Measurements from ENCODE around the gene DRC7.

Gene DRC7

GRCh38 chr16:57735755-57736418 lies 41.3 kb downstream of the DRC7 start, which contains the start of gene KATNB1:
KATNB1 (plus strand) TSS chr16:57735770; CDS start chr16:57737244, 1,474 bp downstream.
- TF ChIP-seq EZH2phosphoT487 (IDR thresholded peaks at IDR 0.05; ENCODE audit: borderline replicate concordance, low read length) (no peak), CTCF (IDR thresholded peaks at IDR 0.05; ENCODE audit: low read depth, low read length, poor library complexity, severe bottlenecking) (no peak)

GRCh38 chr16:57736419-57737351 lies 42.1 kb downstream of the DRC7 start:
- no peaks in the 10 kb centered on the region for H3K9me3 ChIP-seq (ENCODE audit: control insufficient read depth, insufficient read depth, low read length)
- no peaks in the 10 kb centered on the region for H3K27me3 ChIP-seq (ENCODE audit: control insufficient read depth, low read length)
- no peaks in the 10 kb centered on the region for H3F3A ChIP-seq (ENCODE audit: control insufficient read depth, insufficient read depth)
- no peaks in the 10 kb centered on the region for H3K9me2 ChIP-seq (replicated peaks; ENCODE audit: control insufficient read depth, low read length)
- no peaks in the 10 kb centered on the region for H4K20me1 ChIP-seq (ENCODE audit: control insufficient read depth, insufficient read depth, low read depth, low read length)
- peaks cover 30% of the 10 kb centered on the region for H3K36me3 ChIP-seq (ENCODE audit: control insufficient read depth, low read length)
- H3K4me3 ChIP-seq (ENCODE audit: low read length), result peak overlapping the region; percentile 98
- peaks cover 46% of the 10 kb centered on the region for H3K79me2 ChIP-seq (ENCODE audit: control insufficient read depth, low read length)
- H3K4me2 ChIP-seq (ENCODE audit: low read length), result peak overlapping the region; percentile 97
- no peak for TF ChIP-seq CTCF (IDR thresholded peaks at IDR 0.05; ENCODE audit: low read depth, low read length, poor library complexity, severe bottlenecking)
- no peak for TF ChIP-seq EZH2phosphoT487 (IDR thresholded peaks at IDR 0.05; ENCODE audit: borderline replicate concordance, low read length)
- peaks cover 20% of the 10 kb centered on the region for H3K4me1 ChIP-seq (ENCODE audit: control insufficient read depth, low read length)
- peak overlapping the region; percentile 31; the same call in 1 of the 2 replicates for H3K27ac ChIP-seq (ENCODE audit: low read depth, low read length)

More at GRCh38 chr16:57735755-57736418, 41.3 kb downstream of the DRC7 start, which contains the start of gene KATNB1:
- Histone ChIP-seq H3F3A (ENCODE audit: control insufficient read depth, insufficient read depth) (no peaks in the 10 kb centered on the region), H3K9me2 (replicated peaks; ENCODE audit: control insufficient read depth, low read length) (no peaks in the 10 kb centered on the region), H4K20me1 (ENCODE audit: control insufficient read depth, insufficient read depth, low read depth, low read length) (no peaks in the 10 kb centered on the region), H3K4me1 (ENCODE audit: control insufficient read depth, low read length) (peaks cover 20% of the 10 kb centered on the region), H3K27ac (ENCODE audit: low read depth, low read length) (peak within 1 kb of the TSS; percentile 31; the same call in 1 of the 2 replicates), H3K4me3 (ENCODE audit: low read length) (peak within 1 kb of the TSS; percentile 98), H3K27me3 (ENCODE audit: control insufficient read depth, low read length) (no peaks in the 10 kb centered on the region), H3K36me3 (ENCODE audit: control insufficient read depth, low read length) (peaks cover 29% of the 10 kb centered on the region), H3K4me2 (ENCODE audit: low read length) (peak within 1 kb of the TSS; percentile 97), H3K9me3 (ENCODE audit: control insufficient read depth, insufficient read depth, low read length) (no peaks in the 10 kb centered on the region), H3K79me2 (ENCODE audit: control insufficient read depth, low read length) (peaks cover 46% of the 10 kb centered on the region)

- no peak overlapping the region for H3K4me3 ChIP-seq (ENCODE audit: low read length)
- no peak overlapping the region for H3K27ac ChIP-seq (ENCODE audit: low read depth, low read length)
- peaks cover 20% of the 10 kb centered on the region for H3K4me1 ChIP-seq (ENCODE audit: control insufficient read depth, low read length)
- no peaks in the 10 kb centered on the region for H3K9me2 ChIP-seq (replicated peaks; ENCODE audit: control insufficient read depth, low read length)
- H3K36me3 ChIP-seq (ENCODE audit: control insufficient read depth, low read length), result peaks cover 40% of the 10 kb centered on the region
- no peak for TF ChIP-seq CTCF (IDR thresholded peaks at IDR 0.05; ENCODE audit: low read depth, low read length, poor library complexity, severe bottlenecking)
- TF ChIP-seq EZH2phosphoT487 (IDR thresholded peaks at IDR 0.05; ENCODE audit: borderline replicate concordance, low read length), result no peak
- H3K79me2 ChIP-seq (ENCODE audit: control insufficient read depth, low read length), result peaks cover 46% of the 10 kb centered on the region
- no peak overlapping the region for H3K4me2 ChIP-seq (ENCODE audit: low read length)
- no peaks in the 10 kb centered on the region for H3F3A ChIP-seq (ENCODE audit: control insufficient read depth, insufficient read depth)
- H3K9me3 ChIP-seq (ENCODE audit: control insufficient read depth, insufficient read depth, low read length), result no peaks in the 10 kb centered on the region
- no peaks in the 10 kb centered on the region for H3K27me3 ChIP-seq (ENCODE audit: control insufficient read depth, low read length)
- no peaks in the 10 kb centered on the region for H4K20me1 ChIP-seq (ENCODE audit: control insufficient read depth, insufficient read depth, low read depth, low read length)
These were observed 44.2 kb downstream of the DRC7 start for GRCh38 chr16:57738844-57739243.

All from DOHH2 (cell line).